Measurements from ENCODE around the gene NHLRC4. TPM values are rescaled to one million over a fixed set of nuclear protein-coding genes. Genes with fewer than 3 reads are reported as not detected.

Gene NHLRC4
- total and polyA plus RNA-seq, 2 of the 13 experiments (the other 11 are each of a cell fraction or from before 2014, with no cell fraction given) = 0.40 to 0.59 TPM

DNA sequence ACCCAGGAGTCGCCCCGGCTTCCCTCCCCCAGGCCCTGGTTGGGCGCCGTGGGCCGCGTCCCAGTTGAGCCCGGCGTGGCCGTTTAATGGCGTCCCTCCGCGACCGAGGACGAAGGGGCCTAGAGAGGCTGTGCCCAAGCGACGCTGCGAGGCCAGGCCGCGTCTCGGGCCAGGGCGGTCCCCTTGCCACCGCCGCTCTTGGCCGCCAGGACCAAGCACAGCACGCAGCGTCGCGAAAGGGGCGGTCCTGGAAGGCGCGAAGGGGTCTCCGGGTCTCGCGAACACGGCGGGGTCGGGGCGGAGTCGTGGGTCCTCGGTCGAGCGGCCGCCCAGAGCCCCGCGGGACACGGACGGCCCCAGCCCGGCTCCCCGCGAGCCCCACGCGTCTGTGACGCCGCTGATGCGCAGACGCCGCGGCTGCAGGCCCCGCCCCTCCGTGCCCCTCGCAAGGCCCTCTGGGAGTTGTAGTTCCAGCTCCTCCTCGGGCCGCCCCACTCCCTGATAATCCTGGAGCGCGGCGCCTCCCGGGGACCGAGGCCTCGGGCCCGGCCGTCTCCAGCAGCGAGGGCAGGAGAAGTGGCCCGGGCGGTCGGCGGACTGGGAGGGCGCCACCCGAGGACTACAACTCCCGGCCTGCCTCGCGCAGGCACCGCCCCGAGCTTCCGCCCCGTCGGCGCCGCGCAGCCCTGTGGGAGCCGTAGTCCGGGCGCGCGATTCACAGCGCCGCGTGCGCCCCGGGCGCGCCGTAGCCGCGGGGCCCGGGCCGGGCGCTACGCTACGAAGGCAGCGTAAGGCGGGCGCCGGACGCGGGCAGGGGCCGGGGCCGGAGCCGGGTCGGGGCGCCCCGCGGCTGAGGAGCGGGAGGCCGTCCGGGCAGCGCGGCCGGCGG lies 39.5 kb upstream of the NHLRC4 start, which contains the start of gene CAPN15 (continued):
- TF ChIP-seq ZNF513 (CRISPR knock-in tag; conservative IDR thresholded peaks at IDR 0.05) (0 out of 2 replicates have a peak, but pooled peaks have one; percentile 27), SIN3B (IDR thresholded peaks at IDR 0.05; ENCODE audit: low read length) (no peak), RFX5 (IDR thresholded peaks at IDR 0.05; ENCODE audit: low read depth, low read length) (no peak; the same call in 1 of the 2 replicates), TAF15 (IDR thresholded peaks at IDR 0.05; ENCODE audit: low read depth, low read length, poor library complexity, severe bottlenecking) (no peak), IRF2 (CRISPR knock-in tag; IDR thresholded peaks at IDR 0.05) (peak; percentile 46; the same call in 1 of the 2 replicates), RORA (CRISPR knock-in tag; IDR thresholded peaks at IDR 0.05) (no peak), ZNF672 (CRISPR knock-in tag; IDR thresholded peaks at IDR 0.05) (no peak), ZMYM4 (CRISPR knock-in tag; IDR thresholded peaks at IDR 0.05) (no peak), SP2 (CRISPR knock-in tag; IDR thresholded peaks at IDR 0.05) (peak; percentile 49; the same call in 1 of the 2 replicates), BCLAF1 (IDR thresholded peaks at IDR 0.05) (no peak), GPBP1L1 (CRISPR knock-in tag; IDR thresholded peaks at IDR 0.05) (no peak), ZNF430 (CRISPR knock-in tag; IDR thresholded peaks at IDR 0.05) (no peak), NFE2L2 (IDR thresholded peaks at IDR 0.05; ENCODE audit: low read length) (no peak), ZNF451 (CRISPR knock-in tag; IDR thresholded peaks at IDR 0.05) (no peak; the same call in none of the 2 replicates), CENPT (CRISPR knock-in tag; IDR thresholded peaks at IDR 0.05; ENCODE audit: low read depth) (0 out of 2 replicates have a peak, but pooled peaks have one; percentile 41), E2F2 (CRISPR knock-in tag; IDR thresholded peaks at IDR 0.05; ENCODE audit: borderline replicate concordance) (no peak), SOX5 (CRISPR knock-in tag; IDR thresholded peaks at IDR 0.05; ENCODE audit: borderline replicate concordance) (no peak), RBM22 (optimal IDR thresholded peaks at IDR 0.05; ENCODE audit: low read length) (no peak)
- TF ChIP-seq, protein P1, sequence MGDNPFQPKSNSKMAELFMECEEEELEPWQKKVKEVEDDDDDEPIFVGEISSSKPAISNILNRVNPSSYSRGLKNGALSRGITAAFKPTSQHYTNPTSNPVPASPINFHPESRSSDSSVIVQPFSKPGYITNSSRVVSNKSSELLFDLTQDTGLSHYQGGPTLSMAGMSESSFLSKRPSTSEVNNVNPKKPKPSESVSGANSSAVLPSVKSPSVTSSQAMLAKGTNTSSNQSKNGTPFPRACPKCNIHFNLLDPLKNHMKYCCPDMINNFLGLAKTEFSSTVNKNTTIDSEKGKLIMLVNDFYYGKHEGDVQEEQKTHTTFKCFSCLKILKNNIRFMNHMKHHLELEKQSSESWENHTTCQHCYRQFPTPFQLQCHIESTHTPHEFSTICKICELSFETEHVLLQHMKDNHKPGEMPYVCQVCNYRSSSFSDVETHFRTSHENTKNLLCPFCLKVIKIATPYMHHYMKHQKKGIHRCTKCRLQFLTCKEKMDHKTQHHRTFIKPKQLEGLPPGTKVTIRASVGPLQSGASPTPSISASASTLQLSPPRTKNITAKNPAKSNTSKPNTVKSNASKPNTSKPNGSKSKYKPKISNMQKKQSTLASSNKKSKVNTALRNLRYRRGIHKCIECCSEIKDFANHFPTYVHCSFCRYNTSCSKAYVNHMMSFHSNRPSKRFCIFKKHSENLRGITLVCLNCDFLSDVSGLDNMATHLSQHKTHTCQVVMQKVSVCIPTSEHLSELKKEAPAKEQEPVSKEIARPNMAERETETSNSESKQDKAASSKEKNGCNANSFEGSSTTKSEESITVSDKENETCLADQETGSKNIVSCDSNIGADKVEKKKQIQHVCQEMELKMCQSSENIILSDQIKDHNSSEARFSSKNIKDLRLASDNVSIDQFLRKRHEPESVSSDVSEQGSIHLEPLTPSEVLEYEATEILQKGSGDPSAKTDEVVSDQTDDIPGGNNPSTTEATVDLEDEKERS (CRISPR knock-in tag; IDR thresholded peaks at IDR 0.05) = no peak
